Activated T-cell treated with anti-CD3 and anti-CD28 coated beads for 48 hours (primary cell): Measurements from ENCODE around the gene CPNE1.

Experiments
- DNase-seq: peaks from one replicate; pipeline ENCODE4 v3.0.0-alpha.2; 2020; ENCODE audit warnings: low read depth

The CPNE1 gene

DNA sequence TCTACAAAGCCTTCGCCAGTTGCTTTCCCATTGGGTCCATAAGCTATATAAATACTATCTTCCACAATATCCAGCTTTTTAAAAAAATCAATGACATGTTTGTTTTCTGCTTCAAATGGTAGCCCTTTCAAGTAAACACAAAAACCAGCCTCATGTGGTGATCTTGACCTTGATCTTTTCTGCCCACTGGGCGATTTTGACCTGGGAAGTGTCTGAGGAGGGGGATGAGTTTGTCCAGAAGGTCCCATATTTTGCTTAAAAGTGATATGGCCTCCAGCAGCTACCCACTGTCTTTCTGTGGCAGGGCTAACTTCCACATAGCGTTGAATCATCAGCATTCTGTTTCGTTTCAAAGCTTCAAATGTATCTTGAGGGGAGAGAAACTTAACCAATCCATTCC lies 10.8 kb downstream of the CPNE1 start:
- no peak for DNase-seq

DNA sequence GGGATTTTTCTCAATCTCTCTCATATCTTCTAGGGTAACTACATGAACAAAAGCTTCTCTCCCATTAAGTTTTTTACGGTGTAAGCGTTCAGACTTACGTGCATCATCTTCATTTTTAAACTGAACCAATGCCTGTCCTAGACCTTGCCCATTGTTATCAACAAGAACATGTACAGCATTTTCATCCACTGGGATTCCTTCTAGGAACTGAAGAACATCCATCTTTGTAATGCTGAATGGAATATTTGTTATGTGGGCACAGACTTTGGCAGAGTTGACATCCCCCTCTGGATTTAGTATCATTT lies 11.3 kb downstream of the CPNE1 start:
- no peak for DNase-seq

DNA sequence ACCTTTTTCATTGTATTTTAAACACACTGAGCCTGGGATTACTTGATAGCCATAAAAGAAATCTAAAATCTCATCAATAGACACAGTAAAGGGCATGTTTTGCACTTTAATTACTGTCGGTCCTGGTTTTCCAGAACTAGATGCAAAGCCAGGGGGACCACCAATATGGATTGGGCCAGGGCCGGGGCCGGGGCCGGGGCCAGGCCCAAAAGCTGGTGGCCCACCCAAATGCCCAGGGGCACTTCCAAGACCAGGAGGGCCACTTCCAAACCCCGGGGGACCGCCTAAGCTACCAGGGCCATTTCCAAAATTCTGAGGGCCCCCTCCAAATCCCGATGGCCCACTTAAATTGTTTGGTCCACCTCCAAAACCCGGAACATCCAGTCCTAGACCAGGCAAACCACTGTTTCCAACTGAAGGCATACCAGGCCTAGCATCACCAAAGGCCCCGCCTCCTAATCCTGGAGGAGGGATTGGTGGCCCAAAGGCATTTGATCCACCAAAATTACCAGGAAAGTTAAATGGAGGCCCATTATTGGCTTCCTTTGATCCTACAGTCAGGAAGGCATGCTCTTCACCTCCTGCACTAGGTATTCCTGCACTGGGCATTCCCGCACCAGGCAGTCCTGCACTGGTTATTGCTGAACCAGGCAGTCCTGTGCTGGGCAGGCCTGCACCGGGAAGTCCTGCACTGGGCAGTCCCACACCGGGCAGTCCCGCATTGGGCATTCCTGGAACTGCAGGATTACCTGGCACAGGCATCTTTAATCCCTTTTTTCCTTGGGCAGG lies 11.9 kb downstream of the CPNE1 start:
- DNase-seq: no peak

DNA sequence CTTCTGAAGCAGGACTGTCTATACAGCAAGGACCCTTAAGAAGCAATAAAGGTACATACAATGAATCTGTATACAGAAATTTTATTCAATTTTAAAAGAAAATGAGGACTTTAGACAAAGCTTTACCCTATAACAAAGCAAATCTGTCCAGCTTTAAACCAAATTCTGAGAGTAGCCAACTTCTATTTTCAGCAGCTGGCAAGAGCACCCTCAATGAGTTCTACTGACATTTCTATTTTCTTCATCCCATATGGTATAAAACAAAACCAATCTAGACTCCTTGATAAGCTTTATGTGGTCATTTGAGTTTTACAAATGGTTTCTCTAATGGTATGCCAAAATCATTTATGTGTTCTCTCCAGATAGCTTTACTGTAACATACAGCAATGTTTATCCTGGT lies 12.7 kb downstream of the CPNE1 start:
- no peak for DNase-seq

DNA sequence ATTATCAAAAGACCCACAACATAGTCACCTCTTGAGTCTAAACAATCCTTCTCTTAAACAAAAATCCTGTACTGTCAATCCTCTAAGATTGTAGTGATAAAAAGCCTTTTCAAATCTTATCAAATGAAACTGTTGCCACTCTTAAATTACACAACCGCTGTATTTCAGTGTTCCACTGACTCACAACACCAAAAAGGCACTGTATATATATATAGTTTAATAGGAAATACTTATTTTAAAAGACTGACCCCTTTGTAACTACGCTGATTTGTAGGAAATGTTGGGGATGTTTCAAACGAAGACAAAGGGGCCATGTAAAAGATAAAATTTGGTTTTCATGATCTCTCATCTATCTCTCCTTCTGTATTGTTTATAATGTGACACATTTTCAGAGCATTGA lies 14.1 kb downstream of the CPNE1 start:
- DNase-seq: no peak

DNA sequence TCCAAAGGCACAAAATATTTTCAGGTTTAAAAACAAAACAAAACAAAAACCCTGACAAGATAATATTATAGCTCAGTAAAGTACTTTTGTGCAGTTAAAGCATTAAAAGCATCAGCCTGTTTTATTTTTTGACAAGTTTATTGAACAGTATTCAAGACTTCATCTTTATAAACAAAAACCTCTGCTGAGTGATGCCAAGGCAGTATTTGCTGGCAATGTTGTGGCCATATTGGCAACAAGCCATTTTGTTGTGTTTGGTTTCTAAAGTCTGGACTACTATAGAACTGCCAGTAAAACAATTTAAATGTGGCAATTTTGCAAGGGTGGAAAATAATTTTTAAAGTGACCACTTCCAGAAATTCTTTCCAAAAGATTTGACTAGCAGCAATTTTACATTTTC lies 15.9 kb downstream of the CPNE1 start:
- DNase-seq: no peak

DNA sequence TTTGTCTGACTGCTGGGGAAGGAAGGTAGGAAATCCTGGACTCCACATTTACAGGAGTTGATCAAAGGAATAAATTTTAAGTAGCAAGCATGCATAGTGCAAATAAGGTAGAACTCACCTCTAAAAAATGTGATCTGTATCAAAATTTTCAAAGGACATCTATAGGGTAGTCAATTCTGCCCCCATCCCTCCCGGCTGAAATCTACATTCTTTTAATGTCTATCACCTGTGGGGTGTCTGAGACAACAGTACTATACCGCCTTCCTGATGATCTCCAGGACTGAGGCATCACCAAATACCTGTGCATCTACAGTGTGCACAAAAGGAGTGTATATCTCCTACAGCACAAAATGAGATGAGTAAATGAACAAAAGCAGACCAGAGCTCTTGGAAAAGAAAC lies 19.9 kb downstream of the CPNE1 start:
- no peak for DNase-seq

DNA sequence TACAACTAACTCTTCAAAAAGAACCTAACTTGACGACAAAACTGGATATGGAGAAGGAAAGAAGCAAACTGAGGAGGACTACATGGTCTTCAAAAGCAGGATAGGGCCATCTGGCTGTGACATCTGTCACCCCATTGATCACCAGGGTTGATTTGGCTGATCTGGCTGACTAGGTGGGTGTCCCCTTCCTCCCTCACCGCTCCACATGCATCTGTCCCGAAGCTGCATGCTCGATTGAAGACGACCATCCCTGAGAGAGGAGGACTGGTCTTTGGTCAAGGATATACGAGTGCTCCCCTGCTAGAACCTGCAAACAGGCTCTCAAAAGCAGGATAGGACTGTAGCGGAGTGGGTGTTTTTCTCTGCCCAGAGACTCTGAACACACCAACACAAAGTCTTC lies 21.7 kb downstream of the CPNE1 start:
- no peak for DNase-seq

DNA sequence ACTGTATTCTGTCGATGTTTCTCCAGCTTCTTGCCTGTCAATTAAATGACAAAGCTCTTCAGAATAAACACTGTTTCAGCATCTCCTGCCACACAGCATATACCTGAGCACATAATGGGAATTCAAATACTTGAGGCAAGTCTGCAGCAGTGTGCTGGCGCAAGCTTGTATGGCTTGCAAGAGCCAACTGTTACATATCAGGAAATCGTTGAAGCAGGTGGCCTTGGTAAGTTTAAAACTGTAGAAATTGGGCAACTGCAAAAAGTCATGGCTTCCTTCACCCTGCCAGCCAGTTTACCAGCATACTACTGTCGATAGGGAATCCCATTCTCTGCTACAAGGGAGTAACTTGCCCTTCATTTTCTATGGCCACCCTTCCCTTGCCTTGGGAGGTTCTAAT lies 23.0 kb downstream of the CPNE1 start:
- no peak for DNase-seq

DNA sequence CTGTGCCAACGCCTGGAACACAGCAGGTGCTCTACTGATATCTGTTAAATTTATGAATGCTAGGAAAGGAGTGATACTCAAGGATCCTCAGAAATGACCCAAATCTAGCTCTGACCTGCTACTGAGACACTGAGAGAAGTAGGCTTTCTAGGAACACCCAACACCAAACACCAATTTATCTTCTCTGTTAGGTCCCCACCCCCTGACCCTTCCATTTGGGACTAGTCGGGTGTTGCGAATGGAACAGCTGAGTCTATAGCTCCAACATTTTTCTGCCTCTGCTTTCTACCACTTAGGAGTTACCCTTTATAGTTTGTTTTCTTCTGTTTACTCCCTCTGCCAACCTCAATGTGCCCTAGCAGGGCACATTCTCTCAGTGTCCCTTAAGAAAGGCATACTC lies 24.0 kb downstream of the CPNE1 start:
- no peak for DNase-seq

DNA sequence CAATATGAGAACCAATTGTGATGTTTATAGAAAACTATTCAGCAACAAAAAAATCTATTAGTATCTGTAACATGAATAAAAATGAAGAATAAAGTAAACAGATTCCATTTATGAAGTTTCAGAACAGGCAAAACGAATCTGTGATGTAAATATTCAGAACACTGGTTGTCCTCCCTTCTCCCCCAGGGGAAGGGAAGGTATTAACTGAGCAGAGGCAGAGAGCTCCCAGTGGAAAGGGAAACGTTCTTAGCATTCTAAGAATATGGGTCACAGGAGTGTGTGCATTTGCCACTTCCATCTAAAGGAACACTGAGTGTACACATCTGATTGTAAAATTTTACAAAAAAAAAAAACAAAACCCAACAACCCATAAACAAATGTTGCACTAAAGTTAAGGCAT lies 25.9 kb downstream of the CPNE1 start:
- no peak for DNase-seq

DNA sequence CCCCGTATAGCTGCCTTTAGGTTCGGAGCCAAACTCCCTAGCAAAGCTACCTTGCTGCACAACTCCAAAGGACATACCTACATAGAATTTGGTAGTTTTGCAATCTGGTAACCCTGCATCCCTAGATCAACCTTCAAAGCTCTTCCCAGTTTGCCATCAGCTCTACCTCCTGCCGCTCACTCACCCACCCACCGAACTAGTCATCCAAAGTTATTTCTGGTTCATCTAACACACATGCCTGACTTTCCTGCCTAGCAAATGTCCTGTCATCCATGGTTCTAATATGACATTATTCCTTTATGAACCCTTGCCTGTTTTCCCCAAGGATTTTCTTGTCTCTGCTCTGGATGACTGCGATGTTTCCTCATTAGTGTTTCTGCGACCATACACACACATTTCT lies 27.4 kb downstream of the CPNE1 start:
- DNase-seq: no peak

DNA sequence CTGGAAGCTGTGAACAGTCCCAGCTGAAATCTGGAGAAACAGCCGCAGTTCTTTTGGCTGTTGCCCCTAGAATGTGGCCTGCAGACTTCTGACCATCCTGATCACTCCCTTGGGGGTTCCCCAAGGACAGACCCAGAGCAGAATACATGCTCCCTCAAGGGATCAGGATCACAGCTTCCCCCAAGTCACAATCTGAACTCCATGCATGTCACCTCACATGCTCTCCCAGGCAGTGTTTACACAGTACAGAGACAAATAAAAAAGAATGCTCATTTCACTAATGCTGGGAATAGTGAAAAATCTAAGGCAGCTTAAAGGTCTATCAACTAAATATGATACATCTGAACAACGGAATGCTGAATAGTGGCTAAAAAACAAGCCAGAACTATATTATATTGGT lies 28.6 kb downstream of the CPNE1 start:
- DNase-seq: no peak

DNA sequence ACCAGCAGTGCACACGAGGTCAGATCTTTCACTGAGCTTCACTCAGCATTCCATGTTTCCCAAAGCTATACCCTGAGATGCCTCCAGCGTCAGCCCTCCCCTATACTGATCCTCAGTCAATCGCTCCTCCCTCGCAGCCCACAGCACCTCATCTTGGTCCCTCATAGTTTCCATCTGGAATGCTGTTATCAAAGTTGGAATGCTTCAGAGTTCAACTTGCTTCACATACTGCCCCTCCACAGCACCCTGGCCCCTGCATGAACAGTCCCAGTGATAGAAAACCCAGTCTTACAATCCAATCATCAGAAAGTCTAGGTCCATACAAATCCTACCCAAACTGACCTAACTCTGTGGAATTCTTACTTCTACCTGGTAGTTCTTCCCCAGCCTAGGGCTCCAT lies 29.0 kb downstream of the CPNE1 start:
- DNase-seq: no peak

DNA sequence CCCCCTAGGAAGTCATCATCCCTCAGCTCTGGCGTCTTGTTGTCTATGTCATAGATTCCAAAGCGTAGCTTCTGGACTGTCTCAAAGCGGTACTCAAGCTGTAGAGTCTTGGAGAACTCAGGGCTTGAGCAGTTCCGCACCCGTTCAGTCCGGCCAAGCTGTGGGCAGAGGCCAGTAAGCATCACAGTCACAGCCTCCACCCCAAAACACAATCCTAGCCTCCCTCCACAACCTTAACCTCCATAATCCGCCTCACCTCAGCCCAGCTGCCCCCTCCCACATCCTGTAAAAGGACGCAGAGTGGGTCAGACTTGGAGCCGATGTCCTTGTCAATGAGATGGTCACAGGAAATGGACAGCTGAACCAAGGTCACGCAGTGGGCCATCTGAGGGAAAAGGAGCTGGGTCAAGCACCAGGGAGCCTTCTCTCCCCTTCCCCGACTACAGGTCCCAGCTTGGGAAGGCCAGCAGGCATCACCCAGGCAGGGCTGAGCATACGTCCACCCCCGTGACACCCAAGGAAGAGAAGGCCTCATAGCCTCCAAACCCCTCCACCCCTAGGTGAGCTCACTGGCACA lies 32.1 kb downstream of the CPNE1 start:
- DNase-seq: no peak

DNA sequence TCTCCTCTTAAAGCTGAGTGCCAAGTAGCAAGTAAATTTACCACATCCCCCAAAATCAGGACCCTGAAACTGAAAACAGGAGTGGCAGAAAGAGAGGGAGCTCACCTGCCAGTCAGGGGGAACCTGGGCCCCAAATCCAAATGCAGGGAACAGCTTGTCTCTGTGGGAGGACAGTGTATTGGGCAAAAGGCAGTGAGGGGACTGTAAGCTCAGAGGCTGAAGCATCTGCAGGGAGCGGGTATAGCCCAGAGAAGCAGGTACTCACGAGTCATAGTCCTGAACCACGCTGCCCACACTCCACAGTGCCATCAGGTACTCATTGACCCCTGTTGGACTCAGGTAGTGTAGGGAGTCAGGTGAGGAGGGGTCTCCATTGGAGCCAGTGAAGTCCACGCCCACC lies 34.1 kb downstream of the CPNE1 start:
- no peak for DNase-seq

DNA sequence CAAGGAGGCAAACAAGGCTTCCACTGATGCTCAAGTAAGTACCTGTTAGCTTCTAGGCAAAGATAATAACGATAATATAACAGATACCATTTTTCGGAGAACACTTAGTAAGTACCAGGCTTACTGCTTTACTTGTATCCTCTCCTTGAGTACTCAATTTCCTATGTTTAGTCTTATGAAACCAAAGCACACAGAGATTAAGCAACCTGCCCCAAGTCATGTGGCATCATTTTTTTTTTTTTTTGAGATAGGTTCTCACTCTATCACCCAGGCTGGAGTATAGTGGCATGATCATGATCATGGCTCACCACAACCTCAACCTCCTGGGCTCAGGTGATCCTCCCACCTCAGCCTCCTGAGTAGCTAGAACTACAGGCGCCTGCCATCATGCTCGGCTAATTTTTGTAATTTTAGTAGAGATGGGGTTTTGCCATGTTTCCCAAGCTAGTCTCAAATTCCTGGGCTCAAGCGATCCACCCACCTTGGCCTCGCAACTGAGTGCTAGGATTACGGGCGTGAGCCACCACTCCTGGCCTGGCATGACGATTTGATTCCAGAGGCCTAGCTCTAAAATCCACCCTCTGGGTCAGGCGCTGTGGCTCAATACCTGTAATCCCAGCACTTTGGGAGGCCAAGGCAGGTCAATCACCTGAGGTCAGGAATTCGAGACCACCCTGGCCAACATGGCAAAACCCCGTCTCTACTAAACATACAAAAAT lies 35.1 kb downstream of the CPNE1 start:
- DNase-seq: no peak

DNA sequence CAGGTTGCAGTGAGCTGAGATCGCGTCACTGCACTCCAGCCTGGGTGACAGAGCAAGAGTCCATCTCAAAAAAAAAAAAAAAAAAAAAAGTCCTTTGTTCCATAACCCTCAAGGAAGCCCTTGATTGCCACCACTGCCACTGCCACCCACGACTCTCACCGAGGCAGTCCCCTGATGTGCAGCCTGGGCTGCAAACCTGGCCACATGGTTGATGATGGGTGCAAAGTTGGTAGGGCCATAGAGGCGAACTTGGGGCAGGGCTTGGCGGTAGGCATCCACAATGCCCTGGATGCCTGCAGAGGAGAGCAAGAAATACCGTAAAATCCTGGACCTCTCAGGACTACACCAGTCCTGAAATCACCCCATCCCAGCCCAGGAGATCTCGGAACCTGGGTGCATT lies 37.6 kb downstream of the CPNE1 start:
- DNase-seq: no peak

DNA sequence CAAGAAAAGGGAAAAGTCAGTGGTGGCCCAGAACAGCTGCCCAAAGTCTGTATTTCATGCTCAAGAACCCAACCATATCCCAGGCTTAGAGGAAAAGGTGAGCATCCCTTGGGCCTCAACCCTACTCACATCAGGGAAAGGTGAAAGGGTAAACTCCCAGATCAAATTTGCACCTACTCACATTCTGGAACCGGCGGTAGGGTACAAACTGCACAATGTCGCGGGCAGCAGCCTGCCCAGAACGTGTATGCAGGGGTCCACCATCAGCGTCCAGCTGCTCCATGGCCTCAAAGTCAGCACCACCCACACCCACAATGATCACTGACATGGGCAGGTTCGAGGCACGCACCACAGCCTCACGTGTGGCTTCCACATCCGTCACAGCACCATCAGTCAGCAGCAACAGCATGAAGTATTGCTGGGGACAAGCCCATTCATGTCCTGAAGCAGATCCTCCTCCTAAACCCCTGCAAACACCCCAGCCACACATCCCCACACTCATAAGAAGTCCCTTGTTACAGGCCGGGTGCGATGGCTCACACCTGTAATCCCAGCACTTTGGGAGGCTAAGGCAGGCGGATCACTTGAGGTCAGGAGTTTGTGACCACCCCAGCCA lies 38.2 kb downstream of the CPNE1 start:
- DNase-seq: no peak

DNA sequence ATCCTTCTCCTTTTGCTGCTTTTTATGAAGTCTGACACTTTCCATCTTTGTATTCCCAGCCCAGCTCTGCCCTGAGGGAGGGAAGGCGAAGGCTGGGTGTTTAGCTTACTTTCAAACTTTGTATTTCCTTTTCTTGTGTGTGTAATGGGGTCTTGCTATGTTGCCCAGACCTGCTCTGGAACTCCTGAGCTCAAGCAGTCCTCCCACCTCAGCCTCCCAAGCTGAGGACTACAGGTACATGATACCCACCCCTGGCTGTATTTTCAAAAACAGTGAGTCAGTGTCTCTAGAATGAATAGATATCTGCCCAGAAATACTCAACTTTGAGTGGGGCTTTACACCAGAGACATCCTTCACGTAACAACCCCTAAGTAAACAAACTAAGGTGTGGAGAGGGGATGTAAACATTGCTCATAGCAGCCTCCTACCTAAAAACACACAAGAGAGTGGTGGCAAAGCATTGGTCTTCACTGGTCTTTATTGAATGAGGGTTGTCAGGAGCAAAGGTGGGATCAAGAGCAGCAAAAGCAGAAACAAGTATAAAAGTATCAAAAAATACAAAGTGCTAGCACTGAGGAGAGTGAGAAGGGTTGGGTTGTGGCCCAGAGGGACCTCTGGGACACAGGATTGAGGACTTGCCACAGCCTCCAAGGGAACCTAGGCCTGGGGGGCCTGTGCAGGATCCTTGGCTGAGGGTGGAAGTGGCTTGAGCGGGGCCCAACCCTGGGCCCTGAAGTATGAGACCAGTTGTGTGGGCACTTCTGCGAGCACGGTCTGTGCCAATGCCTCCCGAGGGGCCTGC lies 38.9 kb downstream of the CPNE1 start:
- DNase-seq: no peak

DNA sequence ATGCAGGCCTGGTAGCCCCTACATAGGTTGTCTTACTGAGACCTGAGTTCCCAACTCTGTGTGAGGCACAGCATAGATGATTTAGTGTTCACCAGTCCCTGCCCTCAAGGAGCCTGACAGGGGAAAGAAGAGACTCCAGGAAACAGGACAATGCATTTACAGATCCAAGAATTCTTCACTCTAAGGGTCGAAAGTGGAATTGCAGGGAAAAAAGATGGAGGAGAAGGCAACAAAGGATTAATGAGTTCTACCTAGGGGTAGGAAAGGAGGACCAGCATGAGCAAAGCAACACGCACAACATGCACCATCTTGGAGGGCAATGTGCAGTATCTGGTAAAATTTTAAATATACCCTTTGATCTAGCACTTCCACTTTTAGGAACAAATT lies 43.1 kb downstream of the CPNE1 start:
- DNase-seq: no peak

DNA sequence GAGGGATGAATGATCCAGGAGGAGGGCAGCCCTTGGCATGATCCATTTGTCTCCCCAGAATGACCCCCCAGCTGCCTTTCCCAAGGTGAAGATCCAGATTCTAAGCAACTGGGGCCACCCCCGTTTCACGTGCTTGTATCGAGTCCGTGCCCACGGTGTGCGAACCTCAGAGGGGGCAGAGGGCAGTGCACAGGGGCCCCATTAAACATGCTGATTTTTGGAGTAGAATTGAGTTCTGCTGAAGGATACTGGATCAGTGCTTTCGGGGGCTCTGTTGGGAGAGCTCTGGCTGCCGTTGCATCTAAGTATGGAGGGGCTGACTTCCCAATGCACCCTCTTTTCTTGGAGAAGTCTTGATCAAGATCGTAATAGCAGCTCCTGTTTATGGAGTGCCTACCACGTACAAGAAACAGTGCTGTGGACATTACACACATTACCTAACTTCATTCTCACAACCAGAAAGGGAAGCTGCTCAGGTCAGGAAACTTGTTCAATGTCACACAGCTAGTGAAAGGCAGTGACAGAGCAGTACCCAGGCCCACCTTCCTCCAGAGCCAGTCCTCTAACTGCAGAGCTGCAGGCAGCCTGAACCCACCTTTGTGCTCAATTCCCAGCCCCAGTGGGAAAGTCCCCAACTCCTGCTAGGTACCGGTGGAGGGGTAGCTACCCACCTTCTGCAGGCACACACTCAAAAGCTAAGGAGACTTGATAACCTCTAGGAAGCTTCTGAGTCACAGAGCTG lies 43.7 kb downstream of the CPNE1 start:
- no peak for DNase-seq
